Activated T-cell treated with anti-CD3 and anti-CD28 coated beads, Interleukin-2, amount 50 U/mL, for 1 hour (primary cell): ENCODE measurements around the gene C1QTNF8.
"Not testable (repeated sequence)": the region's sequence is repeated elsewhere in the genome, so short reads cannot be mapped to it uniquely, and the experiment has no call there.

Source experiments
- DNase-seq: peaks from one replicate; pipeline ENCODE4 v3.0.0-alpha.2; 2020

The C1QTNF8 gene

GRCh38 chr16:1091992-1092552, 4.0 kb downstream of the C1QTNF8 start:
- DNase-seq, result no peak

- DNase-seq, result no peak
Observed at GRCh38 chr16:1090620-1091587, 5.1 kb downstream of the C1QTNF8 start.

GRCh38 chr16:1089822-1090619, 6.0 kb downstream of the C1QTNF8 start:
- DNase-seq, result no peak

- DNase-seq, result no peak
Observed at GRCh38 chr16:1089439-1089821, 6.6 kb downstream of the C1QTNF8 start.

GRCh38 chr16:1088295-1089170, 7.5 kb downstream of the C1QTNF8 start:
- no peak for DNase-seq

GRCh38 chr16:1086443-1086842, 9.6 kb downstream of the C1QTNF8 start:
- DNase-seq, result not testable (repeated sequence)

- no peak for DNase-seq
Observed at GRCh38 chr16:1084971-1085370, 11.1 kb downstream of the C1QTNF8 start.

GRCh38 chr16:1082952-1083675, 12.9 kb downstream of the C1QTNF8 start:
- DNase-seq, result no peak

- DNase-seq, result no peak
Observed at GRCh38 chr16:1082266-1082951, 13.6 kb downstream of the C1QTNF8 start.

- DNase-seq, result no peak
Observed at GRCh38 chr16:1081734-1082265, 14.2 kb downstream of the C1QTNF8 start.

GRCh38 chr16:1080801-1081733, 15.0 kb downstream of the C1QTNF8 start:
- no peak for DNase-seq

- no peak for DNase-seq
Observed at GRCh38 chr16:1079786-1080525, 16.1 kb downstream of the C1QTNF8 start.

- no peak for DNase-seq
Observed at GRCh38 chr16:1079341-1079740, 16.7 kb downstream of the C1QTNF8 start.

GRCh38 chr16:1078579-1079021, 17.4 kb downstream of the C1QTNF8 start:
- DNase-seq, result no peak

- no peak for DNase-seq
Observed at GRCh38 chr16:1077877-1078578, 18.0 kb downstream of the C1QTNF8 start.

GRCh38 chr16:1076801-1077576, 19.1 kb downstream of the C1QTNF8 start:
- no peak for DNase-seq

- DNase-seq, result no peak
Observed at GRCh38 chr16:1075546-1075945, 20.5 kb downstream of the C1QTNF8 start.

- no peak for DNase-seq
Observed at GRCh38 chr16:1074379-1074649, 21.7 kb downstream of the C1QTNF8 start.
